ENCODE measurements around the gene PHF21A. TPM values are rescaled to one million over a fixed set of nuclear protein-coding genes. Genes with fewer than 3 reads are reported as not detected.
A peak's percentile ranks its signal among the peaks of the same experiment; 100 is the strongest.

Gene PHF21A
- total RNA-seq, 2 experiments from 2014 or later: 59.5 to 66.2 TPM

DNA sequence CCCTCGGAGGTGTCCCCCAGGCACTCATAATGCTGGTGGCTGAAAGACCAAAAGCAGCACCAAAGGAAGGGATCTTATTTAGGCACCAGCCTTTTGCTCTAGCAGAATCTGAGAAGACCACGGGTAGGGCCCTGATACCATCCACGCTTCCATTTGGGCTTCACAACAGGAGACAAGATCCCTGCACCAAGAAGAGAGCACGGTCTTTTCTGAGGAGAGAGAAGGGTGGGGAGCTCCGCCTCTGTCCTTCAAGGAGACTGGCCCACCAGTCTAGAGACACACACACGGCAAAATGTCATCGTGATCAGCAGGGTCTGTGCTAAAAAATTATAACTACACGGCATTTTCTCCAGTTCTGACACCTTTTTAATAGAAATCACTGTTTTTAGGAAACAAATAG lies 189.0 kb downstream of the PHF21A start:
- H3K4me3 Mint-ChIP-seq: no peak overlapping the region
- no peaks in the 10 kb centered on the region for H3K27me3 ChIP-seq (ENCODE audit: control insufficient read depth in 1 of 2, insufficient read depth in 2 of 2, low read length in 2 of 2)
- intact Hi-C loops (cut with DNase I, micrococcal nuclease): no loop called here
- ChIA-PET POLR2A (interaction anchor here (1.5 kb wide), 1 partner anchor 14 kb away, joined by 3 read pairs; the partner anchor contains the start of gene PEX16), CTCF (no interaction called here)
- H3K9me3 Mint-ChIP-seq: no peaks in the 10 kb centered on the region
- H3K9me3 ChIP-seq (ENCODE audit: control insufficient read depth in 1 of 2, insufficient read depth in 1 of 2, low read length in 2 of 2): no peaks in the 10 kb centered on the region
- no peak overlapping the region for H3K27ac Mint-ChIP-seq
- peaks cover 54% of the 10 kb centered on the region for H3K36me3 Mint-ChIP-seq (ENCODE audit: low read depth)
- H3K4me1 Mint-ChIP-seq (ENCODE audit: low read depth): peaks cover 25% of the 10 kb centered on the region
- H3K27me3 Mint-ChIP-seq: no peaks in the 10 kb centered on the region
- H3K4me1 ChIP-seq (ENCODE audit: insufficient read depth, low read length): peaks cover 42% of the 10 kb centered on the region
- no peak overlapping the region for H3K27ac ChIP-seq (ENCODE audit: low read depth in 1 of 2, low read length in 2 of 2)
- DNase-seq (no peak), ATAC-seq (ENCODE audit: poor library complexity) (no peak)
- peaks cover 48% of the 10 kb centered on the region for H3K36me3 ChIP-seq (ENCODE audit: insufficient read depth, low read length)
- no peak overlapping the region for H3K4me3 ChIP-seq (ENCODE audit: low read length)
- TF ChIP-seq, protein P1, sequence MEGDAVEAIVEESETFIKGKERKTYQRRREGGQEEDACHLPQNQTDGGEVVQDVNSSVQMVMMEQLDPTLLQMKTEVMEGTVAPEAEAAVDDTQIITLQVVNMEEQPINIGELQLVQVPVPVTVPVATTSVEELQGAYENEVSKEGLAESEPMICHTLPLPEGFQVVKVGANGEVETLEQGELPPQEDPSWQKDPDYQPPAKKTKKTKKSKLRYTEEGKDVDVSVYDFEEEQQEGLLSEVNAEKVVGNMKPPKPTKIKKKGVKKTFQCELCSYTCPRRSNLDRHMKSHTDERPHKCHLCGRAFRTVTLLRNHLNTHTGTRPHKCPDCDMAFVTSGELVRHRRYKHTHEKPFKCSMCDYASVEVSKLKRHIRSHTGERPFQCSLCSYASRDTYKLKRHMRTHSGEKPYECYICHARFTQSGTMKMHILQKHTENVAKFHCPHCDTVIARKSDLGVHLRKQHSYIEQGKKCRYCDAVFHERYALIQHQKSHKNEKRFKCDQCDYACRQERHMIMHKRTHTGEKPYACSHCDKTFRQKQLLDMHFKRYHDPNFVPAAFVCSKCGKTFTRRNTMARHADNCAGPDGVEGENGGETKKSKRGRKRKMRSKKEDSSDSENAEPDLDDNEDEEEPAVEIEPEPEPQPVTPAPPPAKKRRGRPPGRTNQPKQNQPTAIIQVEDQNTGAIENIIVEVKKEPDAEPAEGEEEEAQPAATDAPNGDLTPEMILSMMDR (IDR thresholded peaks at IDR 0.05): no peak

- Histone ChIP-seq H3K4me3 (ENCODE audit: low read length) (no peak overlapping the region), H3K27ac (ENCODE audit: low read depth in 1 of 2, low read length in 2 of 2) (peak overlapping the region in 1 of 2 donors; percentile 68), H3K27me3 (ENCODE audit: control insufficient read depth in 1 of 2, insufficient read depth in 2 of 2, low read length in 2 of 2) (no peaks in the 10 kb centered on the region), H3K9me3 (ENCODE audit: control insufficient read depth in 1 of 2, insufficient read depth in 1 of 2, low read length in 2 of 2) (no peaks in the 10 kb centered on the region), H3K36me3 (ENCODE audit: insufficient read depth, low read length) (peaks cover 44% of the 10 kb centered on the region), H3K4me1 (ENCODE audit: insufficient read depth, low read length) (peaks cover 46% of the 10 kb centered on the region)
- ChIA-PET POLR2A (interaction anchor here (1.5 kb wide), 1 partner anchor 14 kb away, joined by 3 read pairs; the partner anchor contains the start of gene PEX16), CTCF (no interaction called here)
- no peaks in the 10 kb centered on the region for H3K9me3 Mint-ChIP-seq
- H3K36me3 Mint-ChIP-seq (ENCODE audit: low read depth): peaks cover 50% of the 10 kb centered on the region
- no peak for DNase-seq
- peak overlapping the region; percentile 82 for H3K27ac Mint-ChIP-seq
- ATAC-seq (ENCODE audit: poor library complexity): no peak
- intact Hi-C loops (cut with DNase I, micrococcal nuclease): no loop called here
- no peak overlapping the region for H3K4me3 Mint-ChIP-seq
- H3K4me1 Mint-ChIP-seq (ENCODE audit: low read depth): peaks cover 25% of the 10 kb centered on the region
- TF ChIP-seq, protein P1 (IDR thresholded peaks at IDR 0.05): no peak
- H3K27me3 Mint-ChIP-seq: no peaks in the 10 kb centered on the region
Measured at GRCh38 chr11:45931739-45932138, 189.5 kb downstream of the PHF21A start.

- peaks cover 46% of the 10 kb centered on the region for H3K4me1 ChIP-seq (ENCODE audit: insufficient read depth, low read length)
- no peaks in the 10 kb centered on the region for H3K27me3 ChIP-seq (ENCODE audit: control insufficient read depth in 1 of 2, insufficient read depth in 2 of 2, low read length in 2 of 2)
- H3K27ac ChIP-seq (ENCODE audit: low read depth in 1 of 2, low read length in 2 of 2): peak overlapping the region in 1 of 2 donors; percentile 68
- intact Hi-C loops (cut with DNase I, micrococcal nuclease): no loop called here
- no peak overlapping the region for H3K4me3 ChIP-seq (ENCODE audit: low read length)
- TF ChIP-seq, protein P1 (IDR thresholded peaks at IDR 0.05): no peak
- Mint-ChIP-seq H3K4me3 (no peak overlapping the region), H3K27ac (peak overlapping the region; percentile 82), H3K27me3 (no peaks in the 10 kb centered on the region), H3K9me3 (no peaks in the 10 kb centered on the region), H3K4me1 (ENCODE audit: low read depth) (peaks cover 25% of the 10 kb centered on the region), H3K36me3 (ENCODE audit: low read depth) (peaks cover 43% of the 10 kb centered on the region)
- ChIA-PET POLR2A (interaction anchor here (2.6 kb wide), 1 partner anchor 13 kb away, joined by 22 read pairs; the partner anchor contains the start of gene PEX16), CTCF (no interaction called here)
- H3K9me3 ChIP-seq (ENCODE audit: control insufficient read depth in 1 of 2, insufficient read depth in 1 of 2, low read length in 2 of 2): no peaks in the 10 kb centered on the region
- H3K36me3 ChIP-seq (ENCODE audit: insufficient read depth, low read length): peaks cover 37% of the 10 kb centered on the region
- no peak for DNase-seq
- ATAC-seq (ENCODE audit: poor library complexity): no peak
Measured at GRCh38 chr11:45930951-45931570, 190.2 kb downstream of the PHF21A start.

All from CD4-positive, alpha-beta T cell (primary cell).